ENCODE measurements around the gene RHCE. TPM values are rescaled to one million over a fixed set of nuclear protein-coding genes. Genes with fewer than 3 reads are reported as not detected.

RHCE gene
- total and polyA plus RNA-seq, 4 donors = 0.42 to 89.9 (median 0.69) TPM

DNA sequence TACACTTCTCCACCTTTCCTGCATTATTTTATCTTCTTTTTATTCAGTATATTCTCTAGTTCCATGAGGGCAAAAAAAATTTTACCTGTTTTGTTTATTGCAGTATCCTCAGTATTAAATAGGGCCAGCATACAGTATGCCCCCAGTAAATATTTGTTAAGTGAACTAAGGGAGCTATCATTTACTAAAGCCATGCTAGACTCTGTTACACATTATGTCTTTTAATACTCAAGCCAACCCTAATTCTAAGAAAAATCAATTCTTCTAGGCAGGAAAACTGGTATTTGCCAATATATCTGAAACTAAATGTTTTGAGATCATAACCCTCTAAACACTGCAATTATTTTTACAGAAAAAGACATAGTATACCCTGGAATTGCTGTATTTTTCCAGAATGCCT, 64.2 kb downstream of the RHCE start:
- H3K9ac ChIP-seq (ENCODE audit: low read depth in 1 of 2, low read length in 2 of 2) = no peak overlapping the region
- H3K36me3 ChIP-seq (ENCODE audit: control insufficient read depth in 4 of 4, insufficient read depth in 3 of 4, low read depth in 1 of 4, low read length in 3 of 4) = peaks cover 4 to 21% (median 7%) of the 10 kb centered on the region in 4 donors

DNA sequence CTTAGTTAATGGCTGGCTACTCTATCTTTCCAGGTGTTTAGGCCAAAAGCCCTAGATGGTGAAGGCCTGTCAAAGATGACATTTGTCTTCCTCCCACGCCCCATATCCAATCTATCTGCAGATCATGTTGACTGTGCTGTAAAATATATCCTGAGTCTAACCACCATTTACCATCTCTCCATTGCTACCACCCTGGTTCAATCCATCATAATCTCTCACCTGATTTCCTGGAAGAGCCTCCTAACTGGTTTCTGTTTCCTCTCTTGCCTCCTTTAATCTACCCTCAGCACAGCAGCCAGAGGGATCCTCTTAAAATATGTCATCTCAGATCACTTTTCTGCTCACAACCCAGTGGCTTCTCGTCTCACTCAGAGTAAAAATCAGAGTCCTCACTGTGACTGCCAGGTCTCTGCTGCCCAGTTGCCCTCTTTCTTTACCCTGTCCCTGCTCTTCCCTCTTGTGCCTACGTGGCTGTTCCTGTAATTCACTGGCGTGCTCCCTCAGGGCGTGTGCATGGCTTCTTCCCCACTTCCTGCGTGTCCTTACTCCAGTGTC, 64.7 kb downstream of the RHCE start:
- no peak for DNase-seq (ENCODE audit: low spot score)
- no peaks in the 10 kb centered on the region for H3K27me3 ChIP-seq (ENCODE audit: control insufficient read depth in 4 of 4, insufficient read depth in 4 of 4, low read length in 3 of 4)
- peaks cover 4 to 16% (median 6%) of the 10 kb centered on the region in 4 donors for H3K36me3 ChIP-seq (ENCODE audit: control insufficient read depth in 4 of 4, insufficient read depth in 3 of 4, low read depth in 1 of 4, low read length in 3 of 4)
- H3K9ac ChIP-seq (ENCODE audit: low read depth in 1 of 2, low read length in 2 of 2) = no peak overlapping the region
- 36% methylated on average over 6 of the region's 6 CpGs for WGBS
- H3K27ac ChIP-seq (ENCODE audit: low read depth in 1 of 2, low read length in 2 of 2) = peak overlapping the region; percentile 2 to 57
- H3K9me3 ChIP-seq (ENCODE audit: control insufficient read depth in 4 of 4, low read length in 3 of 4) = no peaks in the 10 kb centered on the region
- H3K4me3 ChIP-seq (ENCODE audit: low read depth in 1 of 3, low read length in 3 of 3) = no peak overlapping the region
- peaks cover 4 to 16% (median 11%) of the 10 kb centered on the region in 4 donors for H3K4me1 ChIP-seq (ENCODE audit: control insufficient read depth in 4 of 4, insufficient read depth in 4 of 4, low read length in 3 of 4)
- TF ChIP-seq, protein P1, sequence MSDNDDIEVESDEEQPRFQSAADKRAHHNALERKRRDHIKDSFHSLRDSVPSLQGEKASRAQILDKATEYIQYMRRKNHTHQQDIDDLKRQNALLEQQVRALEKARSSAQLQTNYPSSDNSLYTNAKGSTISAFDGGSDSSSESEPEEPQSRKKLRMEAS (IDR thresholded peaks at IDR 0.05) = no peak
- TF ChIP-seq HNF4A (conservative IDR thresholded peaks at IDR 0.05) = peak in 1 of 2 donors; percentile 19
- TF ChIP-seq RAD21 (IDR thresholded peaks at IDR 0.05) = no peak
- TF ChIP-seq EGR1 (IDR thresholded peaks at IDR 0.05; ENCODE audit: low read depth in 2 of 2) = no peak
- TF ChIP-seq YY1 (IDR thresholded peaks at IDR 0.05) = no peak
- no peak for TF ChIP-seq SP1 (IDR thresholded peaks at IDR 0.05)
- TF ChIP-seq, protein P2, sequence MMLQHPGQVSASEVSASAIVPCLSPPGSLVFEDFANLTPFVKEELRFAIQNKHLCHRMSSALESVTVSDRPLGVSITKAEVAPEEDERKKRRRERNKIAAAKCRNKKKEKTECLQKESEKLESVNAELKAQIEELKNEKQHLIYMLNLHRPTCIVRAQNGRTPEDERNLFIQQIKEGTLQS (IDR thresholded peaks at IDR 0.05) = no peak

More for the DNA sequence above, 64.2 kb downstream of the RHCE start:
- Histone ChIP-seq H3K9me3 (ENCODE audit: control insufficient read depth in 4 of 4, low read length in 3 of 4) (no peaks in the 10 kb centered on the region), H3K4me1 (ENCODE audit: control insufficient read depth in 4 of 4, insufficient read depth in 4 of 4, low read length in 3 of 4) (peaks cover 4 to 16% (median 11%) of the 10 kb centered on the region in 4 donors), H3K27me3 (ENCODE audit: control insufficient read depth in 4 of 4, insufficient read depth in 4 of 4, low read length in 3 of 4) (no peaks in the 10 kb centered on the region), H3K4me3 (ENCODE audit: low read depth in 1 of 3, low read length in 3 of 3) (no peak overlapping the region), H3K27ac (ENCODE audit: low read depth in 1 of 2, low read length in 2 of 2) (peak overlapping the region; percentile 2 to 57)
- TF ChIP-seq RXRA (IDR thresholded peaks at IDR 0.05) (no peak), HNF4A (conservative IDR thresholded peaks at IDR 0.05) (peak; percentile 0 to 30)
- DNase-seq (ENCODE audit: low spot score) = no peak

DNA sequence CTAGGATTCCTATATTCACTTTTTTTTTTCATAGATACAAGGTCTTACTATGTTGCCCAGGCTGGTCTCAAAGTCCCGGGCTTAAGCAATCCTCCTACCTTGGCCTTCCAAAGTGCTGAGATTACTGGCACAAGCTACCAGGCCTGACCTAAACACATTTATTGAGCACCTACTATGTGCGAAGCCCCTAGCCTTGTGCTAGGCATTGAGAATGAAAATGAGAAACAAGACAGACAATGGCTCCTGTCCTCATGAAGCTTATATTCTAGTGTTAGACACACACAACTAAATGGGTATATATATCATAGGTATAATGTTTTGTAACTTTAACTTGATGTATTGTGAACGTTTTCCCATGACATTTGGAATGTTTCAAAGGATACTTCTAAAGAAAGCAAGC, 71.0 kb downstream of the RHCE start:
- peaks cover 0 to 5% (median under 1%) of the 10 kb centered on the region in 4 donors for H3K4me1 ChIP-seq (ENCODE audit: control insufficient read depth in 4 of 4, insufficient read depth in 4 of 4, low read length in 3 of 4)
- H3K36me3 ChIP-seq (ENCODE audit: control insufficient read depth in 4 of 4, insufficient read depth in 3 of 4, low read depth in 1 of 4, low read length in 3 of 4) = peaks cover 3 to 13% (median 8%) of the 10 kb centered on the region in 4 donors
- 92% methylated on average over 3 of the region's 3 CpGs for WGBS
- no peaks in the 10 kb centered on the region for H3K9me3 ChIP-seq (ENCODE audit: control insufficient read depth in 4 of 4, low read length in 3 of 4)
- TF ChIP-seq EGR1 (IDR thresholded peaks at IDR 0.05; ENCODE audit: low read depth in 2 of 2) (no peak), FOXA2 (IDR thresholded peaks at IDR 0.05) (no peak), SP1 (IDR thresholded peaks at IDR 0.05) (no peak), YY1 (IDR thresholded peaks at IDR 0.05) (no peak), ZBTB33 (IDR thresholded peaks at IDR 0.05) (no peak), JUND (IDR thresholded peaks at IDR 0.05) (no peak), GABPA (IDR thresholded peaks at IDR 0.05 in 1 of 2, conservative IDR thresholded peaks at IDR 0.05 in 1 of 2) (no peak), FOXA1 (IDR thresholded peaks at IDR 0.05) (no peak), RAD21 (IDR thresholded peaks at IDR 0.05) (no peak), HNF4G (IDR thresholded peaks at IDR 0.05) (no peak), TAF1 (conservative IDR thresholded peaks at IDR 0.05) (no peak), HNF4A (conservative IDR thresholded peaks at IDR 0.05) (no peak)
- TF ChIP-seq, protein P3, sequence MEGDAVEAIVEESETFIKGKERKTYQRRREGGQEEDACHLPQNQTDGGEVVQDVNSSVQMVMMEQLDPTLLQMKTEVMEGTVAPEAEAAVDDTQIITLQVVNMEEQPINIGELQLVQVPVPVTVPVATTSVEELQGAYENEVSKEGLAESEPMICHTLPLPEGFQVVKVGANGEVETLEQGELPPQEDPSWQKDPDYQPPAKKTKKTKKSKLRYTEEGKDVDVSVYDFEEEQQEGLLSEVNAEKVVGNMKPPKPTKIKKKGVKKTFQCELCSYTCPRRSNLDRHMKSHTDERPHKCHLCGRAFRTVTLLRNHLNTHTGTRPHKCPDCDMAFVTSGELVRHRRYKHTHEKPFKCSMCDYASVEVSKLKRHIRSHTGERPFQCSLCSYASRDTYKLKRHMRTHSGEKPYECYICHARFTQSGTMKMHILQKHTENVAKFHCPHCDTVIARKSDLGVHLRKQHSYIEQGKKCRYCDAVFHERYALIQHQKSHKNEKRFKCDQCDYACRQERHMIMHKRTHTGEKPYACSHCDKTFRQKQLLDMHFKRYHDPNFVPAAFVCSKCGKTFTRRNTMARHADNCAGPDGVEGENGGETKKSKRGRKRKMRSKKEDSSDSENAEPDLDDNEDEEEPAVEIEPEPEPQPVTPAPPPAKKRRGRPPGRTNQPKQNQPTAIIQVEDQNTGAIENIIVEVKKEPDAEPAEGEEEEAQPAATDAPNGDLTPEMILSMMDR (IDR thresholded peaks at IDR 0.05; ENCODE audit: low read depth, low read length, missing input control) = no peak
- TF ChIP-seq, protein P4, sequence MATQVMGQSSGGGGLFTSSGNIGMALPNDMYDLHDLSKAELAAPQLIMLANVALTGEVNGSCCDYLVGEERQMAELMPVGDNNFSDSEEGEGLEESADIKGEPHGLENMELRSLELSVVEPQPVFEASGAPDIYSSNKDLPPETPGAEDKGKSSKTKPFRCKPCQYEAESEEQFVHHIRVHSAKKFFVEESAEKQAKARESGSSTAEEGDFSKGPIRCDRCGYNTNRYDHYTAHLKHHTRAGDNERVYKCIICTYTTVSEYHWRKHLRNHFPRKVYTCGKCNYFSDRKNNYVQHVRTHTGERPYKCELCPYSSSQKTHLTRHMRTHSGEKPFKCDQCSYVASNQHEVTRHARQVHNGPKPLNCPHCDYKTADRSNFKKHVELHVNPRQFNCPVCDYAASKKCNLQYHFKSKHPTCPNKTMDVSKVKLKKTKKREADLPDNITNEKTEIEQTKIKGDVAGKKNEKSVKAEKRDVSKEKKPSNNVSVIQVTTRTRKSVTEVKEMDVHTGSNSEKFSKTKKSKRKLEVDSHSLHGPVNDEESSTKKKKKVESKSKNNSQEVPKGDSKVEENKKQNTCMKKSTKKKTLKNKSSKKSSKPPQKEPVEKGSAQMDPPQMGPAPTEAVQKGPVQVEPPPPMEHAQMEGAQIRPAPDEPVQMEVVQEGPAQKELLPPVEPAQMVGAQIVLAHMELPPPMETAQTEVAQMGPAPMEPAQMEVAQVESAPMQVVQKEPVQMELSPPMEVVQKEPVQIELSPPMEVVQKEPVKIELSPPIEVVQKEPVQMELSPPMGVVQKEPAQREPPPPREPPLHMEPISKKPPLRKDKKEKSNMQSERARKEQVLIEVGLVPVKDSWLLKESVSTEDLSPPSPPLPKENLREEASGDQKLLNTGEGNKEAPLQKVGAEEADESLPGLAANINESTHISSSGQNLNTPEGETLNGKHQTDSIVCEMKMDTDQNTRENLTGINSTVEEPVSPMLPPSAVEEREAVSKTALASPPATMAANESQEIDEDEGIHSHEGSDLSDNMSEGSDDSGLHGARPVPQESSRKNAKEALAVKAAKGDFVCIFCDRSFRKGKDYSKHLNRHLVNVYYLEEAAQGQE (IDR thresholded peaks at IDR 0.05) = no peak
- no peak for DNase-seq (ENCODE audit: low spot score)
- no peak overlapping the region for H3K4me3 ChIP-seq (ENCODE audit: low read depth in 1 of 3, low read length in 3 of 3)
- no peak overlapping the region for H3K27ac ChIP-seq (ENCODE audit: low read depth in 1 of 2, low read length in 2 of 2)
- no peaks in the 10 kb centered on the region for H3K27me3 ChIP-seq (ENCODE audit: control insufficient read depth in 4 of 4, insufficient read depth in 4 of 4, low read length in 3 of 4)
- H3K9ac ChIP-seq (ENCODE audit: low read depth in 1 of 2, low read length in 2 of 2) = no peak overlapping the region

All from liver (tissue), 9 donors.